Progenitor cell of endocrine pancreas (in vitro differentiated cells): ENCODE measurements around the gene CERS6. TPM values are rescaled to one million over a fixed set of nuclear protein-coding genes. Genes with fewer than 3 reads are reported as not detected.

ENCODE experiments used
- DNase-seq: peaks from one replicate; pipeline ENCODE4 v3.0.0; 2021; ENCODE audit warnings: low spot score; ENCODE audit not compliant: unreplicated experiment
- H3K27ac Mint-ChIP-seq: 2 replicates; pipeline ENCODE4 v1.8.0; 2021; ENCODE audit warnings: mild to moderate bottlenecking, moderate library complexity, mixed read lengths
- H3K27me3 Mint-ChIP-seq: 2 replicates; pipeline ENCODE4 v1.8.0; 2021; ENCODE audit warnings: mixed read lengths
- H3K36me3 Mint-ChIP-seq: 2 replicates; pipeline ENCODE4 v1.8.0; 2022; ENCODE audit warnings: mixed read lengths; ENCODE audit not compliant: insufficient read depth
- H3K4me1 Mint-ChIP-seq: 2 replicates; pipeline ENCODE4 v1.8.0; 2021; ENCODE audit warnings: low read depth, mixed read lengths
- H3K4me3 Mint-ChIP-seq: 2 replicates; pipeline ENCODE4 v1.8.0; 2021; ENCODE audit warnings: low read depth, mild to moderate bottlenecking, moderate library complexity, mixed read lengths
- H3K9me3 Mint-ChIP-seq: 2 replicates; pipeline ENCODE4 v1.8.0; 2021; ENCODE audit warnings: low read depth, mixed read lengths
- total RNA-seq: library from RNA; stranded (reverse); gene quantifications from 2 replicates; pipeline ENCODE4 v1.2.1, GENCODE V29; 2021
- TF ChIP-seq, protein P1 (sequence below): fragments of 200-600 bp; sonication (generic); IDR thresholded peaks from one replicate; pipeline ENCODE4 v1.5.0; 2021; ENCODE audit warnings: antibody characterized with exemption, mild to moderate bottlenecking; ENCODE audit not compliant: unreplicated experiment

Gene CERS6
- total RNA-seq, 1 donor from 2014 or later: 32.5 TPM

DNA sequence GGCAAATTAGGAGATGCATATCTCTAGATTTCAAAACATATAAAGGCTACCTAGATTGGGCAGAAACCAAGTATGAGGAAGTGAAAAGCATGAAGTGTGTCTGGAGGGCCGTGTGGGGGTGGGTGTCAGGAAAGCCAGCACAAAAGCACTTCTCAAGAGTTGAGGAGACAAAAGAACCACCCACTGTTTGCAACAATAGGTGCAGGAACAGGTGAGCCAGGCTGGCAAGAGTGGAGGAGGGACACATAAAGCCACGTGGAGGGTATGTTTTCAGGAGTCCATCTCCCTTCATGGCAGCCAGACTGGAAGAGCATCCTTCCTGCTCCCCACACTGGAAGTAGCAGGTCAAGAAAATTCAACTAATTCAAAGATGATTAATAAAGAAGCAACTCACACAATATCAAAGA, 96.4 kb downstream of the CERS6 start:
- H3K4me3 Mint-ChIP-seq: no peak overlapping the region
- H3K27me3 Mint-ChIP-seq: no peaks in the 10 kb centered on the region
- peaks cover 4% of the 10 kb centered on the region for H3K9me3 Mint-ChIP-seq
- H3K36me3 Mint-ChIP-seq: peaks cover 21% of the 10 kb centered on the region
- TF ChIP-seq, protein P1, sequence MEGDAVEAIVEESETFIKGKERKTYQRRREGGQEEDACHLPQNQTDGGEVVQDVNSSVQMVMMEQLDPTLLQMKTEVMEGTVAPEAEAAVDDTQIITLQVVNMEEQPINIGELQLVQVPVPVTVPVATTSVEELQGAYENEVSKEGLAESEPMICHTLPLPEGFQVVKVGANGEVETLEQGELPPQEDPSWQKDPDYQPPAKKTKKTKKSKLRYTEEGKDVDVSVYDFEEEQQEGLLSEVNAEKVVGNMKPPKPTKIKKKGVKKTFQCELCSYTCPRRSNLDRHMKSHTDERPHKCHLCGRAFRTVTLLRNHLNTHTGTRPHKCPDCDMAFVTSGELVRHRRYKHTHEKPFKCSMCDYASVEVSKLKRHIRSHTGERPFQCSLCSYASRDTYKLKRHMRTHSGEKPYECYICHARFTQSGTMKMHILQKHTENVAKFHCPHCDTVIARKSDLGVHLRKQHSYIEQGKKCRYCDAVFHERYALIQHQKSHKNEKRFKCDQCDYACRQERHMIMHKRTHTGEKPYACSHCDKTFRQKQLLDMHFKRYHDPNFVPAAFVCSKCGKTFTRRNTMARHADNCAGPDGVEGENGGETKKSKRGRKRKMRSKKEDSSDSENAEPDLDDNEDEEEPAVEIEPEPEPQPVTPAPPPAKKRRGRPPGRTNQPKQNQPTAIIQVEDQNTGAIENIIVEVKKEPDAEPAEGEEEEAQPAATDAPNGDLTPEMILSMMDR: no peak
- H3K27ac Mint-ChIP-seq: no peak overlapping the region
- DNase-seq: no peak
- H3K4me1 Mint-ChIP-seq: peaks cover 28% of the 10 kb centered on the region

DNA sequence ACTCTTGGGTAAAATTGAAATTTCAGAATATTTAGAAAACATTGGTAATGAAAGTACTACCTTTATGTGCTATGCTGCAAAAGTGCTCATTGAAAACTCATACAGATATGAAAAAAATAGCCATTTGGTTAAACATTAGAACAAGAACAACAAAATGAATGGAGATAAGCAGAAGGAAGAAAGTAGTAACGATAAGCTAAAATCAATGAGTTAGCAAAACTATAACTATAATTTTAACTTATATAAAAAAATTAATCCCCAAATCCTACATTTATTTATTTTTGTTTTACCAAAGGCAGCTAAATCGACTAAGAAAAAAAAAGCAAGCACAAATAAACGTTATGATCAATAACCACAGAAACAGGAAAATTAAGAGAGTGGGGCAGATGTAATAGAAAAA, 99.2 kb downstream of the CERS6 start:
- DNase-seq: no peak
- no peak overlapping the region for H3K27ac Mint-ChIP-seq
- no peak overlapping the region for H3K4me3 Mint-ChIP-seq
- TF ChIP-seq, protein P1: no peak
- H3K36me3 Mint-ChIP-seq: peaks cover 12% of the 10 kb centered on the region
- H3K27me3 Mint-ChIP-seq: no peaks in the 10 kb centered on the region
- peaks cover 25% of the 10 kb centered on the region for H3K4me1 Mint-ChIP-seq
- peaks cover 8% of the 10 kb centered on the region for H3K9me3 Mint-ChIP-seq

DNA sequence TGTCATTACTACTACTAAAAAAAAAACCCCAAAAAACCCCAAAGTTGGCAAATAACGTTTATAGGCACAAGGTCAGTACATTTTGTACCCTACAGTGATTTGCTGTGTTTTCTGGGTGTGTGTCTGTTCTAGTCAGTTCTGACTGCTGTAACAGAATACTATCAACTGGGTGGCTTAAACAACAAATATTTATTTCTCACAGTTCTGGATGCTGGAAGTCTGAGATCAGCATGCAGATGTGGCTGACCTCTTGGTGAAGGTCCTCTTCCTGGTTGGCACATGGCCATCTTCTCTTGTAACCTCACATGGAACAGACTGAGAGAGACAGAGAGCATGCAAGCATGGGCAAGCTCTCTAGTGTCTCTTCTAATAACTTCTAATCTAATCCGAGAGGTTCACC, 103.1 kb downstream of the CERS6 start:
- no peaks in the 10 kb centered on the region for H3K27me3 Mint-ChIP-seq
- H3K36me3 Mint-ChIP-seq: peaks cover 23% of the 10 kb centered on the region
- no peak overlapping the region for H3K27ac Mint-ChIP-seq

DNA sequence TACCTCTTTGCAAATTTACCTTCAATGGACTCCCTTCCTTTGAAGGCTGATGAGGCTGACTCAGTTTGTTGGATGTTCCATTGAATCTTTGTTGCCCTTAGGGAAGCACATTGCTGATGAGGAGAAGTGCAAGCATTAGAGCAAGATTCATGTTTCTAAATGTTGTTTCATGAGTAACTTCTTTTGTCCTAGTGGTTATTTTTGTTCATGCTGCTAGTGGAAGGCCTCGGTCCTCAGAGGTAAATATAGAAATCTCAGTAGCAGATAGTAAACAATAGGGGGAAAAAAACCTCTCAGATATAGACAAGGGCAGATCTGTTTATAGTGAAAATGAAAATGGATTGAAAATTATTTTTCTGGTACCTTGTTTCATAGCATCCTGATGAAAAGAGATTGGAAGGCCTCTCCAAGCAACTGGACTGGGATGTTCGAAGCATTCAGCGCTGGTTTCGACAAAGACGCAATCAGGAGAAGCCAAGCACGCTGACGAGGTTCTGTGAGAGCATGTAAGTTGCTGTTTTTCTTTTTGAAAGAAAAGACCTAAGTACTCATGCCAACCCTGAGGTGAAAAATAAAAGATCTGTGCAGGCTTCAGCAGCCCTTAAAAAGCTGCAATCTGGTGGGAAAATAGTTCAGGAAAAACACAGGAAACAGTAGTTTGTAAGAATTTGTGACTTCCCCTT, 104.9 kb downstream of the CERS6 start:
- no peak for DNase-seq
- H3K36me3 Mint-ChIP-seq: peaks cover 23% of the 10 kb centered on the region

More for the DNA sequence above, 103.1 kb downstream of the CERS6 start:
- Mint-ChIP-seq H3K4me1 (peaks cover 12% of the 10 kb centered on the region), H3K9me3 (peaks cover 8% of the 10 kb centered on the region), H3K4me3 (no peak overlapping the region)
- TF ChIP-seq, protein P1: no peak
- no peak for DNase-seq

DNA sequence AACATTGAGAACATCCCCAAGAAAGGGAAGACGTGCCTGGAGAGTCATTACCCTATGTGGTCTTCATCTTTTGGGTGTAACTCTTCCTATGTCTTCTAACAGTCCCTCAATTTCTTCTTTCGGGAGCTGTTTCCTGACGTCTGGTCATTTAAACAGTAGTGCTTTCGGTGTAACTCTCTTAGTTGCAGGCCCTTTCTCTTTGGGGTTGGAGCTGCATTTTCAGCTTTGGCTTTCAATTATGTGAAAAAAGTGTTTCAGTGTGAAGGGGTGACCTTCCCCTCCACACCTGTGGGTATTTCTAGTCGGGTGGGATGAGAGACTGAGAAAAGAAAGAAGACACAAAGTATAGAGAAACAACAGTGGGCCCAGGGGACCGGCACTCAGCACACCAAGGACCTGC, 105.9 kb downstream of the CERS6 start:
- TF ChIP-seq, protein P1: no peak
- no peak for DNase-seq
- no peak overlapping the region for H3K4me3 Mint-ChIP-seq
- H3K27me3 Mint-ChIP-seq: no peaks in the 10 kb centered on the region
- H3K36me3 Mint-ChIP-seq: peaks cover 23% of the 10 kb centered on the region
- peaks cover 5% of the 10 kb centered on the region for H3K9me3 Mint-ChIP-seq
- no peak overlapping the region for H3K27ac Mint-ChIP-seq
- H3K4me1 Mint-ChIP-seq: peaks cover 3% of the 10 kb centered on the region

More for the DNA sequence above, 104.9 kb downstream of the CERS6 start:
- no peak overlapping the region for H3K27ac Mint-ChIP-seq
- H3K4me3 Mint-ChIP-seq: no peak overlapping the region
- TF ChIP-seq, protein P1: no peak
- peaks cover 5% of the 10 kb centered on the region for H3K9me3 Mint-ChIP-seq
- H3K4me1 Mint-ChIP-seq: peaks cover 4% of the 10 kb centered on the region
- no peaks in the 10 kb centered on the region for H3K27me3 Mint-ChIP-seq
